GM19193 (cell line): ENCODE measurements around the gene METTL8.
A peak's percentile ranks its signal among the peaks of the same experiment; 100 is the strongest.

ENCODE experiments used
- POLR2A ChIP-seq: IDR thresholded peaks from 4 replicates; pipeline ENCODE4 v1.6.1; 2011; ENCODE audit not compliant: insufficient read depth, insufficient read length; ENCODE audit errors: extremely low read depth

Gene METTL8

GRCh38 chr2:171344182-171344581, 89.6 kb downstream of the METTL8 start:
- TF ChIP-seq POLR2A: no peak

- TF ChIP-seq POLR2A: no peak
These were observed 91.8 kb downstream of the METTL8 start for GRCh38 chr2:171342067-171342413.

GRCh38 chr2:171341394-171342066, 92.3 kb downstream of the METTL8 start:
- TF ChIP-seq POLR2A: no peak

- TF ChIP-seq POLR2A: no peak
These were observed 98.8 kb downstream of the METTL8 start for GRCh38 chr2:171334946-171335345.

- TF ChIP-seq POLR2A: no peak
These were observed 99.6 kb downstream of the METTL8 start for GRCh38 chr2:171334171-171334570.

GRCh38 chr2:171330155-171330956, 103.4 kb downstream of the METTL8 start:
- TF ChIP-seq POLR2A: no peak

- no peak for TF ChIP-seq POLR2A
These were observed 106.7 kb downstream of the METTL8 start for GRCh38 chr2:171327043-171327496.

- no peak for TF ChIP-seq POLR2A
These were observed 107.8 kb downstream of the METTL8 start for GRCh38 chr2:171325886-171326585.

GRCh38 chr2:171323971-171324528, 109.7 kb downstream of the METTL8 start:
- no peak for TF ChIP-seq POLR2A

GRCh38 chr2:171322928-171323327, 110.9 kb downstream of the METTL8 start:
- TF ChIP-seq POLR2A: no peak

GRCh38 chr2:171320731-171321130, 113.1 kb downstream of the METTL8 start:
- TF ChIP-seq POLR2A: no peak

- TF ChIP-seq POLR2A: peak; percentile 44
These were observed 113.6 kb downstream of the METTL8 start for GRCh38 chr2:171320208-171320621.

GRCh38 chr2:171319164-171319810, 114.5 kb downstream of the METTL8 start:
- peak; percentile 23 for TF ChIP-seq POLR2A

GRCh38 chr2:171318463-171318934, 115.3 kb downstream of the METTL8 start:
- TF ChIP-seq POLR2A: no peak
